HUES48 (cell line): ENCODE results near the gene ITLN1.

Source experiments
- H3K27ac ChIP-seq: one replicate; pipeline ENCODE4 v1.7.0; 2013; ENCODE audit warnings: low read depth, low read length, inconsistent platforms
- H3K27me3 ChIP-seq: 2 replicates; pipeline ENCODE4 v1.6.1; 2013; ENCODE audit warnings: mild to moderate bottlenecking, low read length; ENCODE audit not compliant: control insufficient read depth, insufficient read depth
- H3K36me3 ChIP-seq: 2 replicates; pipeline ENCODE4 v1.6.1; 2013; ENCODE audit warnings: low read length; ENCODE audit not compliant: control insufficient read depth, insufficient read depth
- H3K4me1 ChIP-seq: 2 replicates; pipeline ENCODE4 v1.6.1; 2013; ENCODE audit warnings: mild to moderate bottlenecking, low read length; ENCODE audit not compliant: control insufficient read depth, insufficient read depth
- H3K4me3 ChIP-seq: 2 replicates; pipeline ENCODE4 v1.5.1; 2013; ENCODE audit warnings: mild to moderate bottlenecking, low read depth, low read length
- H3K9ac ChIP-seq: 2 replicates; pipeline ENCODE4 v1.6.1; 2013; ENCODE audit warnings: mild to moderate bottlenecking, low read depth, low read length, moderate library complexity
- H3K9me3 ChIP-seq: 2 replicates; pipeline ENCODE4 v1.6.1; 2013; ENCODE audit warnings: low read length; ENCODE audit not compliant: control insufficient read depth, insufficient read depth

Gene ITLN1

GRCh38 chr1:160855181-160855981 lies 29.6 kb downstream of the ITLN1 start:
- no peaks in the 10 kb centered on the region for H3K4me1 ChIP-seq
- no peak overlapping the region for H3K27ac ChIP-seq
- H3K27me3 ChIP-seq: no peaks in the 10 kb centered on the region
- H3K36me3 ChIP-seq: no peaks in the 10 kb centered on the region
- no peak overlapping the region for H3K9ac ChIP-seq
- H3K9me3 ChIP-seq: no peaks in the 10 kb centered on the region
- H3K4me3 ChIP-seq: no peak overlapping the region

- no peaks in the 10 kb centered on the region for H3K27me3 ChIP-seq
- H3K4me1 ChIP-seq: no peaks in the 10 kb centered on the region
Observed at GRCh38 chr1:160853754-160854153, 31.2 kb downstream of the ITLN1 start.

GRCh38 chr1:160853014-160853413 lies 32.0 kb downstream of the ITLN1 start:
- H3K4me1 ChIP-seq: no peaks in the 10 kb centered on the region

More at GRCh38 chr1:160853754-160854153, 31.2 kb downstream of the ITLN1 start:
- no peak overlapping the region for H3K9ac ChIP-seq
- no peak overlapping the region for H3K4me3 ChIP-seq
- no peaks in the 10 kb centered on the region for H3K36me3 ChIP-seq
- H3K27ac ChIP-seq: no peak overlapping the region
- no peaks in the 10 kb centered on the region for H3K9me3 ChIP-seq

GRCh38 chr1:160850993-160851392 lies 34.0 kb downstream of the ITLN1 start:
- Histone ChIP-seq H3K4me1 (no peaks in the 10 kb centered on the region), H3K27ac (no peak overlapping the region), H3K9me3 (no peaks in the 10 kb centered on the region), H3K36me3 (no peaks in the 10 kb centered on the region), H3K4me3 (no peak overlapping the region), H3K9ac (no peak overlapping the region), H3K27me3 (no peaks in the 10 kb centered on the region)

More at GRCh38 chr1:160853014-160853413, 32.0 kb downstream of the ITLN1 start:
- Histone ChIP-seq H3K9ac (no peak overlapping the region), H3K9me3 (no peaks in the 10 kb centered on the region), H3K36me3 (no peaks in the 10 kb centered on the region), H3K27ac (no peak overlapping the region), H3K27me3 (no peaks in the 10 kb centered on the region), H3K4me3 (no peak overlapping the region)

- no peak overlapping the region for H3K27ac ChIP-seq
- H3K27me3 ChIP-seq: no peaks in the 10 kb centered on the region
- H3K9me3 ChIP-seq: no peaks in the 10 kb centered on the region
- no peaks in the 10 kb centered on the region for H3K4me1 ChIP-seq
- no peak overlapping the region for H3K9ac ChIP-seq
- H3K36me3 ChIP-seq: no peaks in the 10 kb centered on the region
- no peak overlapping the region for H3K4me3 ChIP-seq
Observed at GRCh38 chr1:160850541-160850940, 34.4 kb downstream of the ITLN1 start.

- no peak overlapping the region for H3K9ac ChIP-seq
- H3K27ac ChIP-seq: no peak overlapping the region
- H3K4me1 ChIP-seq: no peaks in the 10 kb centered on the region
- H3K27me3 ChIP-seq: no peaks in the 10 kb centered on the region
- no peaks in the 10 kb centered on the region for H3K36me3 ChIP-seq
- no peaks in the 10 kb centered on the region for H3K9me3 ChIP-seq
- no peak overlapping the region for H3K4me3 ChIP-seq
Observed at GRCh38 chr1:160846281-160846680, 38.7 kb downstream of the ITLN1 start.

- no peaks in the 10 kb centered on the region for H3K27me3 ChIP-seq
- no peaks in the 10 kb centered on the region for H3K36me3 ChIP-seq
- no peak overlapping the region for H3K4me3 ChIP-seq
- no peaks in the 10 kb centered on the region for H3K9me3 ChIP-seq
- no peak overlapping the region for H3K27ac ChIP-seq
- H3K4me1 ChIP-seq: no peaks in the 10 kb centered on the region
- H3K9ac ChIP-seq: no peak overlapping the region
Observed at GRCh38 chr1:160844447-160845232, 40.3 kb downstream of the ITLN1 start.

- H3K4me1 ChIP-seq: no peaks in the 10 kb centered on the region; the same call in 1 of the 2 replicates
- H3K9ac ChIP-seq: no peak overlapping the region
- H3K27me3 ChIP-seq: no peaks in the 10 kb centered on the region
Observed at GRCh38 chr1:160841079-160841478, 43.9 kb downstream of the ITLN1 start.

GRCh38 chr1:160839746-160840145 lies 45.2 kb downstream of the ITLN1 start:
- no peaks in the 10 kb centered on the region for H3K27me3 ChIP-seq
- no peak overlapping the region for H3K9ac ChIP-seq
- no peaks in the 10 kb centered on the region for H3K9me3 ChIP-seq
- no peak overlapping the region for H3K27ac ChIP-seq
- no peak overlapping the region for H3K4me3 ChIP-seq
- no peaks in the 10 kb centered on the region for H3K36me3 ChIP-seq
- H3K4me1 ChIP-seq: no peaks in the 10 kb centered on the region; the same call in 1 of the 2 replicates

More at GRCh38 chr1:160841079-160841478, 43.9 kb downstream of the ITLN1 start:
- H3K36me3 ChIP-seq: no peaks in the 10 kb centered on the region
- H3K9me3 ChIP-seq: no peaks in the 10 kb centered on the region
- no peak overlapping the region for H3K4me3 ChIP-seq
- H3K27ac ChIP-seq: no peak overlapping the region

- no peaks in the 10 kb centered on the region for H3K9me3 ChIP-seq
Observed at GRCh38 chr1:160838888-160839287, 46.1 kb downstream of the ITLN1 start.

More at GRCh38 chr1:160838888-160839287, 46.1 kb downstream of the ITLN1 start:
- Histone ChIP-seq H3K36me3 (no peaks in the 10 kb centered on the region), H3K9ac (no peak overlapping the region), H3K27ac (no peak overlapping the region), H3K4me1 (no peaks in the 10 kb centered on the region; the same call in 1 of the 2 replicates), H3K27me3 (no peaks in the 10 kb centered on the region), H3K4me3 (no peak overlapping the region)
